Smooth muscle cell (in vitro differentiated cells): ENCODE measurements around the gene CHRNG. TPM values are rescaled to one million over a fixed set of nuclear protein-coding genes. Genes with fewer than 3 reads are reported as not detected.
A peak's percentile ranks its signal among the peaks of the same experiment; 100 is the strongest.

Source experiments
- DNase-seq: peaks from one replicate; lab custom pipeline; 2025; ENCODE audit not compliant: unreplicated experiment; lab: John Stamatoyannopoulos, UW
- H2AFZ ChIP-seq: fragments of 200-600 bp; sonication (generic); 2 replicates; pipeline ENCODE4 v1.6.0; 2016; ENCODE audit warnings: antibody characterized with exemption, low read depth, mild to moderate bottlenecking
- H3F3A ChIP-seq: fragments of 200-600 bp; sonication (generic); 2 replicates; pipeline ENCODE4 v1.6.0; 2017; ENCODE audit warnings: antibody characterized with exemption, low read depth
- H3K27ac ChIP-seq: fragments of 200-600 bp; sonication (generic); 2 replicates; pipeline ENCODE4 v1.5.1; 2016; ENCODE audit warnings: low read depth, mild to moderate bottlenecking
- H3K27me3 ChIP-seq: fragments of 200-600 bp; sonication (generic); 2 replicates; pipeline ENCODE4 v1.6.1; 2016; ENCODE audit warnings: low read depth, mild to moderate bottlenecking
- H3K36me3 ChIP-seq: fragments of 200-600 bp; sonication (generic); 2 replicates; pipeline ENCODE4 v1.5.1; 2016; ENCODE audit warnings: low read depth
- H3K4me1 ChIP-seq: fragments of 200-600 bp; sonication (generic); 2 replicates; pipeline ENCODE4 v1.5.1; 2016; ENCODE audit warnings: low read depth
- H3K4me2 ChIP-seq: fragments of 200-600 bp; sonication (generic); 2 replicates; pipeline ENCODE4 v1.6.0; 2016; ENCODE audit warnings: mild to moderate bottlenecking
- H3K4me3 ChIP-seq: fragments of 200-600 bp; sonication (generic); 2 replicates; pipeline ENCODE4 v1.5.1; 2016; ENCODE audit warnings: mild to moderate bottlenecking
- H3K79me2 ChIP-seq: fragments of 200-600 bp; sonication (generic); 2 replicates; pipeline ENCODE4 v1.6.0; 2016; ENCODE audit warnings: low read depth, mild to moderate bottlenecking
- H3K9ac ChIP-seq: fragments of 200-600 bp; sonication (generic); 2 replicates; pipeline ENCODE4 v1.6.0; 2016; ENCODE audit warnings: low read depth
- H3K9me3 ChIP-seq: fragments of 200-600 bp; sonication (generic); replicated peaks from 2 replicates; pipeline ENCODE4 v1.5.1; 2016; ENCODE audit warnings: low read depth
- H4K20me1 ChIP-seq: fragments of 200-600 bp; sonication (generic); 2 replicates; pipeline ENCODE4 v1.6.0; 2016; ENCODE audit warnings: low read depth
- CTCF ChIP-seq: fragments of 200-600 bp; sonication (generic); IDR thresholded peaks from 2 replicates; pipeline ENCODE4 v1.5.1; 2017; ENCODE audit warnings: borderline replicate concordance, mild to moderate bottlenecking, antibody characterized with exemption; ENCODE audit not compliant: insufficient read depth, poor library complexity, severe bottlenecking
- WGBS: methylation state at CpG from one replicate; pipeline ENCODE4 v1.1.7; 2016; ENCODE audit warnings: low lambda C conversion rate; 5-methylcytosine and 5-hydroxymethylcytosine counted together
- polyA plus RNA-seq: library from polyadenylated mRNA; unstranded; fragments of >200 nt; fragmentation: Nextera tagmentation; extraction: Ambion mirVana; gene quantifications from 2 replicates; pipeline ENCODE4 v1.2.1, GENCODE V29; 2016
- total RNA-seq: library from RNA; depleted of rRNA; stranded (reverse); fragments of >200 nt; gene quantifications from 2 replicates; pipeline ENCODE4 v1.2.3, GENCODE V29; 2014

Gene CHRNG
- total and polyA plus RNA-seq, 2 experiments from 2014 or later: not detected

GRCh38 chr2:232574674-232575403 lies 35.3 kb downstream of the CHRNG start:
- 89% methylated on average over 5 of the region's 5 CpGs for WGBS
- Histone ChIP-seq H3K4me1 (no peaks in the 10 kb centered on the region), H3F3A (no peaks in the 10 kb centered on the region), H3K36me3 (no peaks in the 10 kb centered on the region), H2AFZ (no peak overlapping the region), H3K9me3 (no peaks in the 10 kb centered on the region), H3K27me3 (no peaks in the 10 kb centered on the region), H3K4me2 (no peak overlapping the region), H4K20me1 (no peaks in the 10 kb centered on the region), H3K4me3 (no peak overlapping the region), H3K9ac (no peak overlapping the region), H3K27ac (peak overlapping the region; percentile 53), H3K79me2 (no peaks in the 10 kb centered on the region)
- DNase-seq: no peak
- no peak for TF ChIP-seq CTCF

- no peaks in the 10 kb centered on the region for H3K4me1 ChIP-seq
- no peak for TF ChIP-seq CTCF
- H3K4me3 ChIP-seq: no peak overlapping the region
- no peak for DNase-seq
- H3K36me3 ChIP-seq: no peaks in the 10 kb centered on the region
- no peak overlapping the region for H3K4me2 ChIP-seq
- no peaks in the 10 kb centered on the region for H4K20me1 ChIP-seq
- H3K79me2 ChIP-seq: no peaks in the 10 kb centered on the region
- no peaks in the 10 kb centered on the region for H3K9me3 ChIP-seq
- no peak overlapping the region for H3K9ac ChIP-seq
- no peak overlapping the region for H2AFZ ChIP-seq
- H3K27ac ChIP-seq: no peak overlapping the region
- H3K27me3 ChIP-seq: no peaks in the 10 kb centered on the region
- 100% methylated on average over 1 of the region's 1 CpG for WGBS
- H3F3A ChIP-seq: no peaks in the 10 kb centered on the region
Observed at GRCh38 chr2:232575404-232575746, 35.9 kb downstream of the CHRNG start.

GRCh38 chr2:232576995-232577394 lies 37.5 kb downstream of the CHRNG start:
- TF ChIP-seq CTCF: no peak
- no peaks in the 10 kb centered on the region for H3K9me3 ChIP-seq
- 51% methylated on average over 2 of the region's 2 CpGs for WGBS
- H3K27me3 ChIP-seq: no peaks in the 10 kb centered on the region
- no peak overlapping the region for H2AFZ ChIP-seq
- no peaks in the 10 kb centered on the region for H3K4me1 ChIP-seq
- no peaks in the 10 kb centered on the region for H3K79me2 ChIP-seq
- H3K4me2 ChIP-seq: peak overlapping the region; percentile 44
- H4K20me1 ChIP-seq: no peaks in the 10 kb centered on the region
- no peaks in the 10 kb centered on the region for H3F3A ChIP-seq
- no peak for DNase-seq
- peak overlapping the region; percentile 30 for H3K9ac ChIP-seq
- H3K4me3 ChIP-seq: no peak overlapping the region
- H3K36me3 ChIP-seq: no peaks in the 10 kb centered on the region
- H3K27ac ChIP-seq: peak overlapping the region; percentile 68

- no peak overlapping the region for H3K4me2 ChIP-seq
- H3K36me3 ChIP-seq: no peaks in the 10 kb centered on the region
- H4K20me1 ChIP-seq: no peaks in the 10 kb centered on the region
- no peaks in the 10 kb centered on the region for H3K9me3 ChIP-seq
- no peak overlapping the region for H3K27ac ChIP-seq
- no peak for DNase-seq
- TF ChIP-seq CTCF: no peak
- no peak overlapping the region for H3K4me3 ChIP-seq
- no peaks in the 10 kb centered on the region for H3K79me2 ChIP-seq
- no peaks in the 10 kb centered on the region for H3F3A ChIP-seq
- H3K4me1 ChIP-seq: no peaks in the 10 kb centered on the region
- no peak overlapping the region for H3K9ac ChIP-seq
- H2AFZ ChIP-seq: no peak overlapping the region
- no peaks in the 10 kb centered on the region for H3K27me3 ChIP-seq
- 84% methylated on average over 2 of the region's 2 CpGs for WGBS
Observed at GRCh38 chr2:232577841-232578240, 38.3 kb downstream of the CHRNG start.
